ENCODE results near the gene ADORA2A.

The ADORA2A gene

DNA sequence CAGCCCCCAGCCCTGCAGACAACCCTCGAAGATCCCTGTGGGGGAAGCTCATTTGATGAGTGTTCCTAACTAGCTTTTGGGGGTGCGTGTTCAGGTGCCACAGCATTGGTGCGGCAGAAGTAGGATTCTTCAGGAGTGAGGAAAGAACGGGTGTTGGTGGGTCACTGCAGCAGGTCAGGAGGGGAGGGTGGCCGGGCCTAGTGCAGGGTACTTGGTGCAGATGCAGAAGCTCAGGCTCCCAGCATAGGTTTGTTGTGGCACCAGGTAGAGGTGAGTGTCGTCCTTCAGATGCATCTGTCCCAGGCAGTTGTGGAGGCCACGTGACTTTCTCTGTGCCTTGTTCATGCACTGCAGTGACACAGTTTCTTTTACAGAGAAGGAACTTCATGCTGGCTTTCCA, 15.1 kb upstream of the ADORA2A start:
- DNase-seq (ENCODE audit: low read depth in 1 of 2, low spot score in 1 of 2): no peak
- Histone ChIP-seq H3K27ac (replicated peaks) (no peak overlapping the region), H3K27me3 (ENCODE audit: insufficient read depth, poor library complexity, severe bottlenecking) (no peaks in the 10 kb centered on the region), H3K4me3 (replicated peaks; ENCODE audit: insufficient read depth, low read length) (no peak overlapping the region)
- TF ChIP-seq GABPA (IDR thresholded peaks at IDR 0.05; ENCODE audit: low read depth): no peak
- TF ChIP-seq, protein P1, sequence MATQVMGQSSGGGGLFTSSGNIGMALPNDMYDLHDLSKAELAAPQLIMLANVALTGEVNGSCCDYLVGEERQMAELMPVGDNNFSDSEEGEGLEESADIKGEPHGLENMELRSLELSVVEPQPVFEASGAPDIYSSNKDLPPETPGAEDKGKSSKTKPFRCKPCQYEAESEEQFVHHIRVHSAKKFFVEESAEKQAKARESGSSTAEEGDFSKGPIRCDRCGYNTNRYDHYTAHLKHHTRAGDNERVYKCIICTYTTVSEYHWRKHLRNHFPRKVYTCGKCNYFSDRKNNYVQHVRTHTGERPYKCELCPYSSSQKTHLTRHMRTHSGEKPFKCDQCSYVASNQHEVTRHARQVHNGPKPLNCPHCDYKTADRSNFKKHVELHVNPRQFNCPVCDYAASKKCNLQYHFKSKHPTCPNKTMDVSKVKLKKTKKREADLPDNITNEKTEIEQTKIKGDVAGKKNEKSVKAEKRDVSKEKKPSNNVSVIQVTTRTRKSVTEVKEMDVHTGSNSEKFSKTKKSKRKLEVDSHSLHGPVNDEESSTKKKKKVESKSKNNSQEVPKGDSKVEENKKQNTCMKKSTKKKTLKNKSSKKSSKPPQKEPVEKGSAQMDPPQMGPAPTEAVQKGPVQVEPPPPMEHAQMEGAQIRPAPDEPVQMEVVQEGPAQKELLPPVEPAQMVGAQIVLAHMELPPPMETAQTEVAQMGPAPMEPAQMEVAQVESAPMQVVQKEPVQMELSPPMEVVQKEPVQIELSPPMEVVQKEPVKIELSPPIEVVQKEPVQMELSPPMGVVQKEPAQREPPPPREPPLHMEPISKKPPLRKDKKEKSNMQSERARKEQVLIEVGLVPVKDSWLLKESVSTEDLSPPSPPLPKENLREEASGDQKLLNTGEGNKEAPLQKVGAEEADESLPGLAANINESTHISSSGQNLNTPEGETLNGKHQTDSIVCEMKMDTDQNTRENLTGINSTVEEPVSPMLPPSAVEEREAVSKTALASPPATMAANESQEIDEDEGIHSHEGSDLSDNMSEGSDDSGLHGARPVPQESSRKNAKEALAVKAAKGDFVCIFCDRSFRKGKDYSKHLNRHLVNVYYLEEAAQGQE (IDR thresholded peaks at IDR 0.05; ENCODE audit: insufficient replicate concordance, low read depth): no peak
- TF ChIP-seq, protein P2, sequence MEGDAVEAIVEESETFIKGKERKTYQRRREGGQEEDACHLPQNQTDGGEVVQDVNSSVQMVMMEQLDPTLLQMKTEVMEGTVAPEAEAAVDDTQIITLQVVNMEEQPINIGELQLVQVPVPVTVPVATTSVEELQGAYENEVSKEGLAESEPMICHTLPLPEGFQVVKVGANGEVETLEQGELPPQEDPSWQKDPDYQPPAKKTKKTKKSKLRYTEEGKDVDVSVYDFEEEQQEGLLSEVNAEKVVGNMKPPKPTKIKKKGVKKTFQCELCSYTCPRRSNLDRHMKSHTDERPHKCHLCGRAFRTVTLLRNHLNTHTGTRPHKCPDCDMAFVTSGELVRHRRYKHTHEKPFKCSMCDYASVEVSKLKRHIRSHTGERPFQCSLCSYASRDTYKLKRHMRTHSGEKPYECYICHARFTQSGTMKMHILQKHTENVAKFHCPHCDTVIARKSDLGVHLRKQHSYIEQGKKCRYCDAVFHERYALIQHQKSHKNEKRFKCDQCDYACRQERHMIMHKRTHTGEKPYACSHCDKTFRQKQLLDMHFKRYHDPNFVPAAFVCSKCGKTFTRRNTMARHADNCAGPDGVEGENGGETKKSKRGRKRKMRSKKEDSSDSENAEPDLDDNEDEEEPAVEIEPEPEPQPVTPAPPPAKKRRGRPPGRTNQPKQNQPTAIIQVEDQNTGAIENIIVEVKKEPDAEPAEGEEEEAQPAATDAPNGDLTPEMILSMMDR (IDR thresholded peaks at IDR 0.05; ENCODE audit: insufficient read depth, low read length): no peak
- TF ChIP-seq SPI1 (IDR thresholded peaks at IDR 0.05; ENCODE audit: borderline replicate concordance, low read depth): no peak
- no peak for TF ChIP-seq POLR2AphosphoS5 (IDR thresholded peaks at IDR 0.05; ENCODE audit: low read depth)

DNA sequence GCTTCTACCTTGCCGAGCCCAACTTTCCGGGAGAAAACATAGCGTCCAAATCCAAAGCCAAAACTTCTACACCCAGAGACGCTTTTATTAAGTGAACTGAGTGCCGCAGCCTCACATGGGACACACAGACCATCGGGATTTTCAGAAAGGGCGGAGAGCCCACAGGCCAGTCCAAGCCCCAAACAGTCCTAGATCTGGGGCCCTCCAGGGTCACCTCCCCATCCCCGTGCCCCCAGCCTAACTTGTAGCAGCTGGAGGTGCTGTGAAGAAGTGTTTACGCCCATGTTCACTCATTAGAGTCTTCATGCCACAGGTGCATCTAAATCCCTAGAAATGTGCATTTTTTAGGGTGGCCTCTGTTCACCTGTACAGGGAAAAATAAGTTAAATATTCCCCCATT, 14.1 kb upstream of the ADORA2A start:
- H3K27ac ChIP-seq (replicated peaks): no peak overlapping the region
- no peak for DNase-seq (ENCODE audit: low read depth in 1 of 2, low spot score in 1 of 2)
- H3K27me3 ChIP-seq (ENCODE audit: insufficient read depth, poor library complexity, severe bottlenecking): no peaks in the 10 kb centered on the region
- no peak for TF ChIP-seq GABPA (IDR thresholded peaks at IDR 0.05; ENCODE audit: low read depth)
- TF ChIP-seq, protein P2 (IDR thresholded peaks at IDR 0.05; ENCODE audit: insufficient read depth, low read length): no peak
- TF ChIP-seq, protein P1 (IDR thresholded peaks at IDR 0.05; ENCODE audit: insufficient replicate concordance, low read depth): no peak
- no peak for TF ChIP-seq POLR2AphosphoS5 (IDR thresholded peaks at IDR 0.05; ENCODE audit: low read depth)
- no peak for TF ChIP-seq SPI1 (IDR thresholded peaks at IDR 0.05; ENCODE audit: borderline replicate concordance, low read depth)
- no peak overlapping the region for H3K4me3 ChIP-seq (replicated peaks; ENCODE audit: insufficient read depth, low read length)

DNA sequence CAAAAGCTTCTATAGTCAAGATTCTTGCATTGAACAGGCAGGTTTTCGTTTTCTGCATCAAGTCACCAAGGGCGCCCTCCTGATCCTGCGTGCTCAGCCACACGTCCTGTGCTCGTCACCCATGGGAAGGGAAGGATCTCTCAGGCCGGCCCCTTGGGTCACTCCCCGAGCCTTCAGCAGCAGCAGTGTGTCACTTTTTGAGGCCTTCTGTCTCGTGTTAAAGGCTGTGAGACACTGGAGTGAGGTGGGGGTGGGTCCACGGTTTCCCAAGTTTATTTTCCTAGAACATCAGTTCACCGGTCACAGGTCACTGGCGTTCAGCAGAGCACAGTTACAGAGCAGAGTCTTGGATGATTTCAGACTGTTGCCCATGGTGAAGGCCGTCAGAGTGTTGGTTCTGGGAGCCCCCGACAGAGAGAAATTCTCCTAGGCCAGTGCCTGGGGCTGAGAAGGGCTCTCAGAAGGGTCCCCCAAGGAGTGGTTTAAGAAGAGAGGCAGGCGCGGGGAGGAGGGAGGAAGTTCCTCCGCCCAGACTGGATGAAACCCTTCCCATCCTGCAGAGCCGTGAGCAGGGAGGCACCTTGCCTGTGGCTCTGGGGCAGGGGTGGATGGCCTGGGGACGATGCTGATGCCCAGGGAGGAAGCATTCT, 13.5 kb upstream of the ADORA2A start:
- TF ChIP-seq, protein P1 (IDR thresholded peaks at IDR 0.05; ENCODE audit: insufficient replicate concordance, low read depth): no peak
- no peak for TF ChIP-seq SPI1 (IDR thresholded peaks at IDR 0.05; ENCODE audit: borderline replicate concordance, low read depth)
- no peak for TF ChIP-seq POLR2AphosphoS5 (IDR thresholded peaks at IDR 0.05; ENCODE audit: low read depth)
- TF ChIP-seq GABPA (IDR thresholded peaks at IDR 0.05; ENCODE audit: low read depth): no peak
- TF ChIP-seq, protein P2 (IDR thresholded peaks at IDR 0.05; ENCODE audit: insufficient read depth, low read length): no peak
- no peaks in the 10 kb centered on the region for H3K27me3 ChIP-seq (ENCODE audit: insufficient read depth, poor library complexity, severe bottlenecking)
- DNase-seq (ENCODE audit: low read depth in 1 of 2, low spot score in 1 of 2): no peak
- no peak overlapping the region for H3K27ac ChIP-seq (replicated peaks)
- no peak overlapping the region for H3K4me3 ChIP-seq (replicated peaks; ENCODE audit: insufficient read depth, low read length)

All from HL-60 (cell line).